Breast epithelium (tissue), 4 donors: ENCODE measurements around the gene KLHL11. TPM values are rescaled to one million over a fixed set of nuclear protein-coding genes. Genes with fewer than 3 reads are reported as not detected.

ENCODE experiments used
- DNase-seq, 2 donors: peaks; one replicate each; pipeline ENCODE4 v3.0.0-alpha.2; 2019; ENCODE audit warnings: low spot score in 2 of 2
- H3K27ac ChIP-seq, 2 donors: fragments of 200-600 bp; sonication (generic) in 1 of 2; one replicate each; pipeline ENCODE4 v1.5.1; 2016 to 2019; ENCODE audit warnings: mild to moderate bottlenecking in 1 of 2
- H3K27me3 ChIP-seq, 2 donors: fragments of 200-600 bp; sonication (generic) in 1 of 2; one replicate each; pipeline versions ENCODE4 v1.5.1 to v1.6.0; 2017 to 2019; ENCODE audit warnings: control low read depth in 1 of 2, mild to moderate bottlenecking in 1 of 2
- H3K36me3 ChIP-seq: fragments of 200-600 bp; one replicate; pipeline ENCODE4 v1.5.1; 2019
- H3K4me1 ChIP-seq, 2 donors: fragments of 200-600 bp; sonication (generic); one replicate each; pipeline ENCODE4 v1.5.1; 2016 to 2019; ENCODE audit warnings: control low read depth in 1 of 2
- H3K4me3 ChIP-seq, 3 donors: fragments of 200-600 bp; sonication (generic); 1 replicate in 2 of 3; 2 replicates in 1 of 3; pipeline ENCODE4 v1.5.1; 2016 to 2019; ENCODE audit warnings: mild to moderate bottlenecking in 3 of 3, moderate library complexity in 2 of 3
- H3K9me3 ChIP-seq, 2 donors: fragments of 200-600 bp; sonication (generic) in 1 of 2; one replicate each; pipeline ENCODE4 v1.5.1; 2016 to 2019; ENCODE audit warnings: control low read depth in 1 of 2
- POLR2A ChIP-seq: fragments of 450-650 bp; IDR thresholded peaks from one replicate; pipeline ENCODE4 v1.6.1; 2016; ENCODE audit warnings: antibody characterized with exemption, mild to moderate bottlenecking, moderate library complexity
- POLR2AphosphoS5 ChIP-seq, 3 donors: sonication (generic); formaldehyde crosslinking; IDR thresholded peaks; one replicate each; pipeline ENCODE4 v1.6.1; 2017; ENCODE audit warnings: antibody characterized with exemption in 3 of 3
- intact Hi-C: fragments of 100-400 bp; cut with DNase I; formaldehyde crosslinking; loops from one replicate; pipeline ENCODE4 v1.15.1; 2023; ENCODE audit warnings: low total_unique reads
- total RNA-seq, 3 donors: library from RNA; depleted of rRNA; stranded (reverse); fragments of >200 nt; gene quantifications; one replicate each; pipeline ENCODE4 v1.1.0, GENCODE V29; 2016
- TF ChIP-seq, protein P1 (sequence below), 3 donors: fragments of 450-650 bp; IDR thresholded peaks; one replicate each; pipeline ENCODE4 v1.5.1; 2016 to 2017; ENCODE audit warnings: antibody characterized with exemption in 3 of 3, mild to moderate bottlenecking in 3 of 3, moderate library complexity in 3 of 3

The KLHL11 gene
- total RNA-seq, 3 donors from 2014 or later = 22.6 to 35.7 (median 25.1) TPM

GRCh38 chr17:41813152-41813680 lies 52.0 kb downstream of the KLHL11 start:
- Histone ChIP-seq H3K4me3 (peak overlapping the region; percentile 67 to 86 (median 79)), H3K27me3 (no peaks in the 10 kb centered on the region), H3K4me1 (peaks cover 3 to 6% of the 10 kb centered on the region in 2 donors), H3K9me3 (no peaks in the 10 kb centered on the region), H3K27ac (peak overlapping the region; percentile 56 to 81), H3K36me3 (no peaks in the 10 kb centered on the region)
- TF ChIP-seq POLR2AphosphoS5 (IDR thresholded peaks at IDR 0.05) = no peak
- TF ChIP-seq, protein P1, sequence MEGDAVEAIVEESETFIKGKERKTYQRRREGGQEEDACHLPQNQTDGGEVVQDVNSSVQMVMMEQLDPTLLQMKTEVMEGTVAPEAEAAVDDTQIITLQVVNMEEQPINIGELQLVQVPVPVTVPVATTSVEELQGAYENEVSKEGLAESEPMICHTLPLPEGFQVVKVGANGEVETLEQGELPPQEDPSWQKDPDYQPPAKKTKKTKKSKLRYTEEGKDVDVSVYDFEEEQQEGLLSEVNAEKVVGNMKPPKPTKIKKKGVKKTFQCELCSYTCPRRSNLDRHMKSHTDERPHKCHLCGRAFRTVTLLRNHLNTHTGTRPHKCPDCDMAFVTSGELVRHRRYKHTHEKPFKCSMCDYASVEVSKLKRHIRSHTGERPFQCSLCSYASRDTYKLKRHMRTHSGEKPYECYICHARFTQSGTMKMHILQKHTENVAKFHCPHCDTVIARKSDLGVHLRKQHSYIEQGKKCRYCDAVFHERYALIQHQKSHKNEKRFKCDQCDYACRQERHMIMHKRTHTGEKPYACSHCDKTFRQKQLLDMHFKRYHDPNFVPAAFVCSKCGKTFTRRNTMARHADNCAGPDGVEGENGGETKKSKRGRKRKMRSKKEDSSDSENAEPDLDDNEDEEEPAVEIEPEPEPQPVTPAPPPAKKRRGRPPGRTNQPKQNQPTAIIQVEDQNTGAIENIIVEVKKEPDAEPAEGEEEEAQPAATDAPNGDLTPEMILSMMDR (IDR thresholded peaks at IDR 0.05) = no peak
- TF ChIP-seq POLR2A = no peak
- intact Hi-C loops = no loop called here
- no peak for DNase-seq

DNA sequence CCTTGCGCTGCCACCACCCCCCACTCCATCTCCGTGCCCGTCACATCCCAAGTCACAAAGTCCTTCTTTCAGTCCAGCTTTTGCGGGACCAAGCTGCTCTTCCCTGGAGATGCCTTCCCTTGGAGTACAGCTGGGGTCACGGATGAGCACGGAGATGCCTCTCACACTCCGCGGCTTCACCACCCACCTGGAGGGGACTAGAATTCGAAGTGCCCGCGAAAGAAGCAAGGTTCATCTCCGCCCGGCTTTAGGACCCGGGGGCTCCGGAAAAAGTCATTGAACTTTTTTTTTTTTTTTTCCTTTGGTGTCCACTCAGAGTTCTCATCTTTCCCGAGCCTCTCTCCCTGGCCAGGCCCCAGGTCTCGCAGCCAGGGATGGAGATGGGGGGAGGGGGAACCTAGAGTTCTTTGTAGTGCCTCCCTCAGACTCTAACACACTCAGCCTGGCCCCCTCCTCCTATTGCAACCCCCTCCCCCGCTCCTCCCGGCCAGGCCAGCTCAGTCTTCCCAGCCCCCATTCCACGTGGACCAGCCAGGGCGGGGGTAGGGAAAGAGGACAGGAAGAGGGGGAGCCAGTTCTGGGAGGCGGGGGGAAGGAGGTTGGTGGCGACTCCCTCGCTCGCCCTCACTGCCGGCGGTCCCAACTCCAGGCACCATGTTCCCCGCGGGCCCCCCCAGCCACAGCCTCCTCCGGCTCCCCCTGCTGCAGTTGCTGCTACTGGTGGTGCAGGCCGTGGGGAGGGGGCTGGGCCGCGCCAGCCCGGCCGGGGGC lies 52.7 kb downstream of the KLHL11 start, which contains the start of gene FKBP10:
Gene FKBP10 (plus strand): TSS at position 624 of the 771 bp plus-strand sequence. CDS start 31 bp downstream, at position 655.
- H3K9me3 ChIP-seq = no peaks in the 10 kb centered on the region
- H3K4me1 ChIP-seq = peaks cover 3 to 6% of the 10 kb centered on the region in 2 donors
- H3K36me3 ChIP-seq = no peaks in the 10 kb centered on the region
- intact Hi-C loops = no loop called here
- H3K4me3 ChIP-seq = peak within 1 kb of the TSS; percentile 67 to 86 (median 79)
- no peaks in the 10 kb centered on the region for H3K27me3 ChIP-seq
- DNase-seq = peak in 1 of 2 donors; percentile 36
- peak in 1 of 3 donors; percentile 22 for TF ChIP-seq POLR2AphosphoS5 (IDR thresholded peaks at IDR 0.05)
- no peak for TF ChIP-seq POLR2A
- peak within 1 kb of the TSS; percentile 56 to 81 for H3K27ac ChIP-seq

DNA sequence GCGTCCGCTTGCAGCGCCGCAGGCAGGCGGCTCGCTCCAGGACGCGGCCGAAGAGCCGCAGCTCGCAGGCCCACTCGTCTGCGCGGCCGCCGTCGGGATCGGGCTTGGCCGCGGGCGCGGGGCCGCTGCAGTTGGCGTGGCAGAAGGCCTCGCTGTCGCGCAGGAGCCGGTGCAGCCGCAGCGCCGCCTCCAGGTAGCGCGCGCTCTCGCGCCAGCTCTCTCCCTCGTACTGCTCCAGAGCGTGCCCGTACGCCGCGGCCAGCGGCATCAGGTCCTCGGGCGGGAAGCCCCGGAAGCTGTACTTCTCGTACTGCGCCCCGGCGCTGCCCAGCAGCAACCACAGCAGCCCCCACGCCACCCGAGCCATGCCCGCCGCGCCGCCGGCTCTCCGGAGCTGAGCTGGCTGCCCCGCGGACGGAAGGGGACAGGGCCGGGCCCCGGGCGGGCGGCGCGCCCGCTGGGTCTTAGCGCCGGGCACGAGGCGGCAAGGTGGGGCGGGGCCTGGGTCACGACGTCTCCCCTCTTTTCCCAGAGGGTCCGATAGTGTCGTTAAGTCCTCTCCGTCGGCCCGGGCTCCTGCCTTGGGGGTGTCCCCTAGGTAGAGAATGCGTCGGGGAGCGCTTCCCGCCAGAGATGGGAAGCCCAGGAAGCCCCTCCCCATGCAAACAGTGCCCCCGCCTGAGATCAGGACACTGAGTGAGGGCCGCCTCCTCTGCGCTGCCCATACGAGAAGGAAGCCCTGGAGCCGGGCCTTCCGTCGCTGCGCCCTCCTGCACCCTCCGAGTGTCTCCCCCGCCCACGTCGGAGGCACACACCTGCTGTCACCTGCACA lies 53.5 kb downstream of the KLHL11 start, which contains the start of gene P3H4:
Gene P3H4 (minus strand): TSS at position 401 of the 832 bp plus-strand sequence. CDS start 34 bp downstream, at position 367.
- H3K9me3 ChIP-seq = no peaks in the 10 kb centered on the region
- TF ChIP-seq, protein P1 (IDR thresholded peaks at IDR 0.05) = peak in 2 of 3 donors; percentile 34 to 63
- no peak for TF ChIP-seq POLR2A
- H3K4me1 ChIP-seq = peaks cover 3 to 6% of the 10 kb centered on the region in 2 donors
- H3K4me3 ChIP-seq = peak within 1 kb of the TSS; percentile 67 to 86 (median 79)
- intact Hi-C loops = no loop called here
- peak; percentile 63 to 75 for DNase-seq
- peak within 1 kb of the TSS; percentile 56 to 81 for H3K27ac ChIP-seq
- no peaks in the 10 kb centered on the region for H3K36me3 ChIP-seq
- no peaks in the 10 kb centered on the region for H3K27me3 ChIP-seq

DNA sequence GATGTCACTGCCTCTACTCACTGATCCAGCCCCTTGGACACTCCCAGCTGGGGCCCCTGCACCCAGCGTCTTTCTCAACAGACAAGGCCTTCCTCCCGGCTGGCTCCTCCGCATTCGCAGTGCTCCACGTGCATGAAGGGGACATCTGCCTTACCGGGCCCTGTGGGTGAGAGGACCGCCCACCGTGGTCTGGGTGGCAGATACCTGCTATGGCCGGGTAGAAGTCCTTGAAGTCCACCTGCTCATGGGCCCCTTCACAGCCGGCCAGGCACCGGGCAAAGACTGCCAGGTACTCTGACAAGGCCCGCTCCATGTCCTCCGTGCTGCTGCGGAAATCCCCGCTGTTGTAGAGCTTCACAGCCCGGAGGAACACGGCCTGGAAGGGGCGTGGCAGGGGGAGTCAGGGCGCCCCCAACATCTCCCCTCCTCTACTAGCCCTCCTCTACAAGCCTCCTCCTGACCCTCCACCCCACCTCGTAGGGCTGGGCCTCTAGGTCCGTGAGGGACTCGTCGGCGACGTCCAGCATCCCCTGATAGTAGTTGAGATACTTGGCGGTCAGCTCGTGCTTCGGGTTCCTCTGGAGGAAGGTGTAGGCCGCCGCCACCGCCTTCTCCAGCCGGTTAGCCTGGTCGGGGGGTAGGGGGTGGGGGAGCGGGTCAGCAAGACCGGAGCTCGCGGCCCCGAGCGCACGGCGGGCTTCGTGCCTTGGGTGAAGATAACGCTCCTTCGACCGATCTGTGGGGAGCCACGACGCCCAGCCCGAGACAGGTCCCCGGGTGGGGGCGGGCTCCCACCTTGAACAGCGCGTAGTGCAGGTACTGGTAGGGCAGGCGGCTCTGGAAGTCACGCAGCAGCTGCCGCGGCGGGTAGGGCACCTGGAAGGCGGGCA lies 54.3 kb downstream of the KLHL11 start:
- no peaks in the 10 kb centered on the region for H3K36me3 ChIP-seq
- DNase-seq = no peak
- peak overlapping the region; percentile 56 to 61 for H3K27ac ChIP-seq
- peaks cover 3 to 6% of the 10 kb centered on the region in 2 donors for H3K4me1 ChIP-seq
- H3K9me3 ChIP-seq = no peaks in the 10 kb centered on the region
- H3K4me3 ChIP-seq = peak overlapping the region; percentile 67 to 86 (median 79)
- TF ChIP-seq, protein P1 (IDR thresholded peaks at IDR 0.05) = no peak
- no peak for TF ChIP-seq POLR2A
- TF ChIP-seq POLR2AphosphoS5 (IDR thresholded peaks at IDR 0.05) = no peak
- H3K27me3 ChIP-seq = no peaks in the 10 kb centered on the region
- intact Hi-C loops = no loop called here
